Measurements from ENCODE around the gene ZNF638.
"Not testable (repeated sequence)": the region's sequence is repeated elsewhere in the genome, so short reads cannot be mapped to it uniquely, and the experiment has no call there.

Gene ZNF638

GRCh38 chr2:71393216-71393615 is 61.6 kb downstream of the ZNF638 start:
- TF ChIP-seq, protein P1, sequence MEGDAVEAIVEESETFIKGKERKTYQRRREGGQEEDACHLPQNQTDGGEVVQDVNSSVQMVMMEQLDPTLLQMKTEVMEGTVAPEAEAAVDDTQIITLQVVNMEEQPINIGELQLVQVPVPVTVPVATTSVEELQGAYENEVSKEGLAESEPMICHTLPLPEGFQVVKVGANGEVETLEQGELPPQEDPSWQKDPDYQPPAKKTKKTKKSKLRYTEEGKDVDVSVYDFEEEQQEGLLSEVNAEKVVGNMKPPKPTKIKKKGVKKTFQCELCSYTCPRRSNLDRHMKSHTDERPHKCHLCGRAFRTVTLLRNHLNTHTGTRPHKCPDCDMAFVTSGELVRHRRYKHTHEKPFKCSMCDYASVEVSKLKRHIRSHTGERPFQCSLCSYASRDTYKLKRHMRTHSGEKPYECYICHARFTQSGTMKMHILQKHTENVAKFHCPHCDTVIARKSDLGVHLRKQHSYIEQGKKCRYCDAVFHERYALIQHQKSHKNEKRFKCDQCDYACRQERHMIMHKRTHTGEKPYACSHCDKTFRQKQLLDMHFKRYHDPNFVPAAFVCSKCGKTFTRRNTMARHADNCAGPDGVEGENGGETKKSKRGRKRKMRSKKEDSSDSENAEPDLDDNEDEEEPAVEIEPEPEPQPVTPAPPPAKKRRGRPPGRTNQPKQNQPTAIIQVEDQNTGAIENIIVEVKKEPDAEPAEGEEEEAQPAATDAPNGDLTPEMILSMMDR (IDR thresholded peaks at IDR 0.05; ENCODE audit: insufficient read depth, missing control alignments): no peak
- no peak for FAIRE-seq
- no peak for DNase-seq (ENCODE audit: insufficient read length, low spot score)

DNA sequence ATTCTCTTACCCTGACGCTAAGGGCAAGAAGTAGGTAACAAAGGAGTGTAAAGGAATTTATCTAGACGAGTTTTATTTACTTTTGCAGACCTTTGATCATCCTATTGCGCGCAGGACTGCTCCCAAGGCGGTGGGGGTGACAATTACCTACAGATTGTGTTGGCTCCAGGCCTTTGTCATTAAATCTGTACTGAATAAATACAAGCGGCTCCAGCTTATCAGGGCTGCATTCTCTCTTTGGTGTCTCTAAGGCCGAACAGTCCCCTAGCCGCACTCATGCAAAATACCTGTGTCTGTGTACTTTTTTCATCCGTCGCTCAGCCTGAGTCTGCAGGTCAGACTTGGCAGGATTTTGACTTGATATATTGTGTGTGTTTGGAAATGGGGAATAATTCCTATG is 63.9 kb downstream of the ZNF638 start:
- FAIRE-seq: no peak
- TF ChIP-seq, protein P1 (IDR thresholded peaks at IDR 0.05; ENCODE audit: insufficient read depth, missing control alignments): no peak
- DNase-seq (ENCODE audit: insufficient read length, low spot score): no peak

- no peak for FAIRE-seq
Measured at GRCh38 chr2:71402427-71402826, 70.8 kb downstream of the ZNF638 start.

DNA sequence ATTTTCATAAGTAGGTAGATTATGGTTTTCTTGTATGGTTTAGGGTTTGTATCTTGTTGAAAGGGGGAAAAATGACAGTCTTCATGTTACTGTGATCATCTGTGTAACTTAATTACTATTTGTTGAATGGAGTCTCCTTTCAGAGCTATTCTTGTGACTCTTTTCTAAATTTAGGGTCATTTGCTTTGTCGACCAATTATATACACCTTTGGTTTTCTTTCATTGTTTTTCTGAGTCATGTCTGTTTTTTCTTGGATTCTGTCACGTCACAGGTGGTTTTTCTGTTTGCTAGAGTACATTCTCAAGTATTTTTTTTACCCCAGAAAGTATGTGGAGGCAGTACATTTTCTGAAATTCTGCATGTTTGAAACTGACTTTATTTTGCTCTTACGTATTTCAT is 78.0 kb downstream of the ZNF638 start:
- FAIRE-seq: no peak
- no peak for DNase-seq (ENCODE audit: insufficient read length, low spot score)
- TF ChIP-seq, protein P1 (IDR thresholded peaks at IDR 0.05; ENCODE audit: insufficient read depth, missing control alignments): no peak

More at GRCh38 chr2:71402427-71402826, 70.8 kb downstream of the ZNF638 start:
- DNase-seq (ENCODE audit: insufficient read length, low spot score): no peak
- TF ChIP-seq, protein P1 (IDR thresholded peaks at IDR 0.05; ENCODE audit: insufficient read depth, missing control alignments): no peak

GRCh38 chr2:71410696-71411095 is 79.1 kb downstream of the ZNF638 start:
- FAIRE-seq: no peak
- TF ChIP-seq, protein P1 (IDR thresholded peaks at IDR 0.05; ENCODE audit: insufficient read depth, missing control alignments): no peak
- DNase-seq (ENCODE audit: insufficient read length, low spot score): no peak

- DNase-seq (ENCODE audit: insufficient read length, low spot score); FAIRE-seq: not testable (repeated sequence)
Measured at GRCh38 chr2:71416866-71417265, 85.3 kb downstream of the ZNF638 start.

DNA sequence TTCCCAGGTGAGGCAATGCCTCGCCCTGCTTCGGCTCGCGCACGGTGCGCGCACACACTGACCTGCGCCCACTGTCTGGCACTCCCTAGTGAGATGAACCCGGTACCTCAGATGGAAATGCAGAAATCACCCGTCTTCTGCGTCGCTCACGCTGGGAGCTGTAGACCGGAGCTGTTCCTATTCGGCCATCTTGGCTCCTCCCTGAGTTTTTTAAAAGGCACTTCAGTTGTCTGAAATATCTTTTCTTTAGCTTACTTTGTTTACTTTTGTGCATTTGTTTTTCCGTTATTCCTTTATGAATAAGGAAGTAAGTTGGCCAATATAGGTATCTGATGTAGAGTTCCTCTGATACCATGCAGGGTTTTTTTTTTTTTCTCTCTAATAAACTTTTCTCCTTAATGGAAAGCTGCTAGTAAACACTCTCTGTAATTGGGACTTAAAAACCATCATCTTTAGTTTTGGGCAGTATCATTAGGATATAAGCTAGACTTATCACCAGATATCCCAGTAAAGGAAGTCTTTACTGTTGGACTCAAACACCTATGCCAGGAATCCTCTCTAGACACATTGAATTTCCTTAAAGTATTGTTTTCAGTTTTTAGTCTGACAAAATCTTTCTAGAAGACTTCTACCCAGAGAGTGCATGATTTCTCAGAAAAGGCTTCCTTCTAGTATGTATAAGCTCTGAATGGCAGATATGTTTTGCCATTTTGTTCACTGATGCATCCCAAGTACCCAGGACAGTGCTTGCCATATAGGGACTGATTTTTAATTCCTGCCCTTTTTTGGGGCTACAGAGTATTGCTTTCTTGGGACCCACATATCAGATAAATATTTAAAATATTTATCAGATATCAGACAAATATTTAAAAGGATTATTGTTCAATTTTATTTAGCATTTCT is 86.0 kb downstream of the ZNF638 start:
- DNase-seq (ENCODE audit: insufficient read length, low spot score): no peak
- TF ChIP-seq, protein P1 (IDR thresholded peaks at IDR 0.05; ENCODE audit: insufficient read depth, missing control alignments): no peak
- no peak for FAIRE-seq
